HG03469 (cell line): ENCODE results near the gene SIPA1L3.
A peak's percentile ranks its signal among the peaks of the same experiment; 100 is the strongest.
"Not testable (repeated sequence)": the region's sequence is repeated elsewhere in the genome, so short reads cannot be mapped to it uniquely, and the experiment has no call there.

Experiments used
- ATAC-seq: cut with Tn5 transposase; IDR thresholded peaks from one replicate; pipeline ENCODE4 v1.9.1; 2021; ENCODE audit warnings: mild to moderate bottlenecking, moderate library complexity, moderate number of reproducible peaks; ENCODE audit not compliant: unreplicated experiment

SIPA1L3 gene

DNA sequence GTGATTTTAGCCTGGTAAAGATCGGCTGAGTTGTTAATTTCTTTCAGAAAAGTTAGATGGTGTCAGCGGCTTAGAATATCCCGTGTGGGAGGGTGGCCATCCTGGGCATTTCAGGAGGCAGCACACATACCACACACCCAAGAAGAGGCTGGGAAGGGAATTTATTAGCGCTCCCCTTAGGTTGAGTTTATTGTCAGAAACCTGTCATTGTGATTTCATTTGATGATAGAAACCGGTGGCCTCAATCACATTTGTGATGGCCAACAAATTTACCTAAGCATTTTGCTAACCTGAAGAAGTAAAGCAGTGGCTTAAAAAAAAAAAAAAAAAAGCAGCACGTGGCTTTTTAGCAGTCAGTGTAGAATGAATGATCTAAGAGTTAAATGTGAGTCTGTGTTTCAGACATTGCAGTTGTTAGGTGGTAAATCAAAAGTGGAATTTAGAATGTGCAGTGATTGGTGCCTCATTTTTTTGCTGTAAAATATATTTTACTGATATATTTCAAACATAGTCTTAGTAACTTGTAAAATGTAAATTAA lies 2.7 kb downstream of the SIPA1L3 start:
- ATAC-seq = no peak

DNA sequence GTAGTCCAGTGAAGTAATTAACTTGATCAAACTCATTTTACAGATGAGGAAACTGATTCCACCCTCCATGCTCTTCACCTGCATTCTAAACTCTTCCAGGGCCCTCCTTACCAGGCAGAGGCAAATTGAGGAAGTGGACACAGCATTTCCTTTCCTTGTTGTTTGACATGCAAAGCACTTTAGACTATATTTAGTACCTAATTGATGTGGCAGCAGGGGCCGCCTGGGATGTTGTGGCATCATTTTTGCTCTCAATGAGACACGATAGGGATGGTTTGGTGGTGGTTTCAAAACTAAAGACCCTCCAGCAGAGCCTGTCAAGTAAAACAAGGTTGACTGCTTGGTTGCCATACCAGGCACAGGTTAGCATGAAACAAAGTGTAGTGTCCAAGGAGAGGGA lies 7.9 kb downstream of the SIPA1L3 start:
- ATAC-seq = no peak

DNA sequence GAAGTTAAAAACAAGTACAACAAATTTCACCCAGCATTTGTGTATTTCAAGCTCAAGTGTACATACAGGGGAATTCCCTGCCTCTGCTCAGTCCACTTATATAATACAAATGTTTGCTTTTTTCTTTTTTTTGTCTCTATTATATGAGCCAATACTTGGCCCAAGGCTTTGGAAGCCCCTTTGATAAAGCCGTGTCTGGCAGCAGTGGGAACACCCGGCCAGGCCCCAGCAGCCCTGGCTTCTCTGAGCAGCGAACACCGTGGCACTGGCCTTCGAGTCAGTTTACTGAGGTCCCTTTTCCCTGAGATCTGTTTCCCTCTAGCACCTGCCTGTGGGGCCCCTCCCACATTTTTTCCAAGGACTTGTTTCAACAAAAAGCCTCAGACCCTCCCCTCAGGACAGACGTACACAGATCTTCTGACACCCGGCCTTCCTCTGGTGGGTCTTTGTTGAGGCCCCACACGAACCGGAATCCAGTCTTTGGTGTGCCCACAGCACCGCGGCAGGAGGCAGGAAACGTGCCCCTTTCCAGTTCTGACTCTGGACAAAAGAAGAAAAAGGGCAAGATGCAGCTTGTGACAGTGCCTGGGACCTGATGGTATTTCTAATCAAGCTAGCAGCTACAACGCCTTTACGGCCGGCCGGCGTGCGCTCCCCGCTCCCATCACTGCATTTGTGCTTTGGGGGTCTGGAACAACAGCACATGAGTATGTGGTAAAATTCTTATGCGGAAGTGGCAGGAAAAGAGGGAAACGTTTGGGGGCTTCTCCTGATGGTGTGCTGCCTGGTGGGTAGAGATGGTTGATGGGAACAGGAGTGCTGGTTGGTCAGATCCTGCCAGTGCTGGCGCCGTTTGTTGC lies 13.8 kb downstream of the SIPA1L3 start:
- ATAC-seq = no peak

DNA sequence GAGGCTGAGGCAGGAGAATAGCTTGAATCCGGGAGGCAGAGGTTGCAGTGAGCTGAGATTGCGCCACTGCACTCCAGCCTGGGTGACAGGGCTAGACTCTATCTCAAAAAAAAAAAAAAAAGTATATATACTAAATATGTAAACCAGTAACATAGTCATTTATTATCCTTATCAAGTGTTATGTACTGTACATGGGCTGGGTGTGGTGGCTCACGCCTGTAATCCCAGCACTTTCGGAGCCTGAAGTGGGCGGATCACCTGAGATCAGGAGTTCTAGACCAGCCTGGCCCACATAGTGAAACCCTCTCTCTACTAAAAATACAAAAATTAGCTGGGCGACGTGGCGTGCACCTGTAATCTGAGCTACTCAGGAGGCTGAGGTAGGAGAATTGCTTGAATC lies 17.6 kb downstream of the SIPA1L3 start:
- ATAC-seq = not testable (repeated sequence)

GRCh38 chr19:37925212-37925611 lies 18.2 kb downstream of the SIPA1L3 start:
- ATAC-seq = no peak

GRCh38 chr19:37926255-37926654 lies 19.2 kb downstream of the SIPA1L3 start:
- no peak for ATAC-seq

DNA sequence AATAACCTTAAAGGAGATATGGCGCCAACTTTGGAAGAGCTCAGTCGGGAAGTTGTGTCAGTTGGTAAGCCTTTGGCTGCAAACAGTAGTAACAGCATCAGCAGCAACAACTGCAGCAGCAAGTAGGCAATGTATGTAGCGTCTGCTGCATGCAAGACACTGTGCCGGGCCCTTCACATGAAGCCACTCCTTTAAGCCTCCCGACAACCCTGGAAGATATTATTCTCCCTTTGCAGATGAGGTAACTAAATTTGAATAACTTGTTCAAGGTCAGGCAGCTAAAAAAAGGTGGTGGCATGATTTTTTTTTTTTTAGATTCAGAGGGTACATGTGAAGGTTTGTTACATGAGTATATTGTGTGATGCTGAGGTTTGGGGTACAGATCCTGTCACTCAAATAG lies 19.7 kb downstream of the SIPA1L3 start:
- no peak for ATAC-seq

GRCh38 chr19:37928527-37929286 lies 21.7 kb downstream of the SIPA1L3 start:
- ATAC-seq = peak; percentile 45

DNA sequence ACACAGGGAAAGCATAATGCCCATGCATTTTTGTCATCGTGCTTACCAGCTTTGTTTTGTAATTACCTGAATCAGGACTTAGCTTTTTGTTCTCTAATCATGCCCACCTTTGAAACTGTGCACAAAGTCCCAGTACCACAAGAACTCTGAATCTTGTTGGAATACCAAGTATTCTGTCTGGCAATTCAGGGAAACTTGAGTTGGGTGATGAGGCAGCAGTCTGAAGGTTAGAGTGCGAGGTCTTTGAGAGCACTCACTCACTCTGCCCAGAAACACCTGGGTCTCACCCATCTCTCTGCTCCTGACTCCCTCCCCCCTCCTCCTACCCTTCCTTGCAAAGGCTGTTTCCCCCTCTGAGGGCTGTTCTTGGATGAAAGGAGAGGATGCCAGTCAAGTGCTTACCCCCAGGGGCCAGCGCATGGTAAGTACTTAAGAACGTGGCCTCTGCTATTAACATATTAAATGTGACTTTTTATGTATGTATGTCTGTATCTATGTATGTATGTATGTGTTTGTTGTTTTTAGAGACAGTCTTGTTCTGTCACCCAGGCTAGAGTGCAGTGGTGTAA lies 22.4 kb downstream of the SIPA1L3 start:
- no peak for ATAC-seq

DNA sequence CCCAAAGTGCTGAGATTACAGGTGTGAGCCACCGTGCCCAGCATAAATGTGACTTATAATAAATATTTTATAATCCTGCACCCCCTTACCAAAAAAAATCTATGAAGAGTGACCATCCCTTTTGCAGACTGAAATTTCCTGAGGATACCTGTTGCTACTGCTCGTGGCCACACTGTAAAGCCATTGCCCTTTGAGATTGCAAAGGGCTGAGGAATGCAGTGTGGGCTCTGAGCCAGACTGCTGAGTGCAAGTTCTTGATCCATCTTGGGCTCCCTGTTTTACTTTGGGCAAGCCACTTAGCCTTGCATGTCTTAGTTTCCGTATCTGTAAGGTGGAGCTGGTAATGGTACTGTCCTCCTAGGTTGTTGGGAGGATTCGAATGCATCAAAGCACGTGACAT lies 23.4 kb downstream of the SIPA1L3 start:
- ATAC-seq = no peak

GRCh38 chr19:37931881-37932655 lies 25.1 kb downstream of the SIPA1L3 start:
- ATAC-seq = no peak

GRCh38 chr19:37932985-37933936 lies 26.3 kb downstream of the SIPA1L3 start:
- ATAC-seq = no peak

- ATAC-seq = no peak
These were observed 26.9 kb downstream of the SIPA1L3 start for GRCh38 chr19:37933937-37934358.

DNA sequence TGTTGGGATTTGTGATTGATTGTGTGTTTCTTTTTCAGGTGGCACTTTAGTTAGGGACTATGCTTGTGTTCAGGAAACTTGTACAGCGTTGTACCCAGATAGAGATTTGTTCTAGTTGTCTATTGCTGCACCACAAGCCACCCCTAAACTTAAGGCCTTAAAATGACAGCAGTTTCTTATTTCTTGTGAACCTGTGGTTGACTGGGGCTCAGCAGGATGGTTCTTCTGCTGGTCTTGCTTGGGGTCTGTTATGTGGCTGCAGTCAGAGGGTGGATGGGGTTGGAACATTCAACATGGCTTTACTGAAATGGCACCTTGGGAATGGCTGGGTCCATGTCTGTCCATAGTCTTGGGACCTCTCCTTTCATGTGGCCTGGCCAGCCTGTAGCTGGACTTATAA lies 28.3 kb downstream of the SIPA1L3 start:
- no peak for ATAC-seq

- no peak for ATAC-seq
These were observed 29.2 kb downstream of the SIPA1L3 start for GRCh38 chr19:37936166-37936565.

DNA sequence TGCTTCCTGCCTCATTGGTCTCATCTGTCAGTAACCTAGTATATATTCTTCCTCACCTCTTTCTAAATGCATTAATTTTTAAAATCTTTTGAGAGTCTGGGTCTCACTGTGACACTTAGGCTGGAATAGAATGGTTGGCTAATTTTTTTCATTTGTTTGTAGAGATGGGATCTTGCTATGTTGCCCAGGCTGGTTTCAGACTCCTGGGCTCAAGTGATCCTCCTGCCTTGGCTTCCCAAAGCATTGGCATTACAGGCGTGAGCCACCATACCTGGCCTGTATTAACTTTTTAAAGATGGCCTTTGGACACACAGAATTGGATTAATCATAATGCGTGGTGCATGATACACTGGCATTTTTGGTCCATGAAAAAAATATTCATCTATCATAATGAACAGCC lies 29.9 kb downstream of the SIPA1L3 start:
- ATAC-seq = no peak

- no peak for ATAC-seq
These were observed 31.3 kb downstream of the SIPA1L3 start for GRCh38 chr19:37938353-37938752.

- ATAC-seq = no peak
These were observed 34.9 kb downstream of the SIPA1L3 start for GRCh38 chr19:37941782-37942515.

DNA sequence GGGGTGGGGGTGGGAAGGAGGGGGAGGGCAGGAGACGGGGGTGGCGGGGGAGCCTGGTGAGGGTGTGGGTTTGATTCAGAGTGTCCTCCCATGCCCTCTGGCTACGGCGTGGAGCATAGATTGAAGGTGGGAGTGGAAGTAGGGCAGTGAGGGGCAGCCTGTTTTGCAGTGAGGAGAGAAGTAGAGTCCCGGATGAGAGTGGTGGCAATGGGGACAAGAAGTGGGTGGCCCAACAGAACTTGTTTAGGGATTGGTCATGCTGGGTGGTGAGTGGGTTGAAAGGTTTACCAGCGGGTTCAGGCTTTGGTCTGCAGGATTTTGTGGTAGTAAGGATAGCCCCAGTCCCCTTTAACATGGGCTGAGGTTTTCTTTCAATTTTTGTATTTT lies 35.5 kb downstream of the SIPA1L3 start:
- ATAC-seq = no peak
